Right renal cortex interstitium (tissue), 3 donors: Measurements from ENCODE around the gene FN3K. TPM values are rescaled to one million over a fixed set of nuclear protein-coding genes. Genes with fewer than 3 reads are reported as not detected.

Experiments used
- DNase-seq, 3 donors: peaks; one replicate each; pipeline ENCODE4 v3.0.0-alpha.2; 2013; ENCODE audit warnings: low read depth in 3 of 3, low spot score in 2 of 3
- polyA plus RNA-seq, 3 donors: library from polyadenylated mRNA; unstranded; fragments of 120-200 nt; gene quantifications; one replicate each; pipeline ENCODE4 v1.2.1, GENCODE V29; 2013; ENCODE audit not compliant: insufficient read length in 3 of 3

Gene FN3K
- polyA plus RNA-seq = 10 to 100 TPM; 18.1 to 24.8 (median 24.3) TPM

DNA sequence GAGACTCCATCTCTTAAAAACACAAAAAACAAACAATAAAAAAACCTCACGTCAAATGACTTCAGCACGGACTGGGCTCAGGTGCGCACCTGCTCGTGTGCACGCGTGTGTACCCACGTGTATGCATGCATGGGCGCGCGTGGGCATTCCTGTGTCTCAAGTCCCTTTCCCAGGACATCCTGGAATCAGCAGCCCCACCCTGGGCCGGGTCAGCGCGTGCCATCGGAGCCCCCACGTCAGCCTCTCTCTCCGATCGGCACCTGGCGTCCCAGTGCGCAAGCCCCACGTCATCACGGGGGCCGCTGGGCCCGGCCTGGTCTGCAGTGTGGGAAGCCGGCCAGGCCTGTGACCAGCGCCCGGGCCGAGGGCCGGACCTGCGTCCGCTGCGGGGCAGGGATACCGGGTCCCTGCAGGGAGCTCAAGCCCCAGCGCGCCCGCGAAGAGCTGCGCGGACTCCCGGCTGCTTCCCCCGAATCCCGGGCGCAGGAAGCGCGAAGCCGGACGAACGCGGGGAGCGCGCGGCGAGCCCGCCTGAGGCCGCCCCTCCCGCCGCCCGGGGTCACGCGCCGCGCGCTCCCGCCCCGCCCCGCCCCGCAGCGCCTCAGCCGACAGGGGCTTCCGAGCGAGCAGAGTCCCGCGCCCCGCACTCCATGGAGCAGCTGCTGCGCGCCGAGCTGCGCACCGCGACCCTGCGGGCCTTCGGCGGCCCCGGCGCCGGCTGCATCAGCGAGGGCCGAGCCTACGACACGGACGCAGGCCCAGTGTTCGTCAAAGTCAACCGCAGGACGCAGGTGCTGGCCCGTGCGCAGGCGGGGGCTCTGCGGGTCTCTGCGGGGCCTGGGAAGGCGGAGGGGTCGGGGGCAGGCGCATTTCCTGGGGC lies at the start of gene FN3K:
Gene FN3K (plus strand): TSS at position 629 of the 880 bp plus-strand sequence. CDS start 22 bp downstream, at position 651.
- no peak for DNase-seq

DNA sequence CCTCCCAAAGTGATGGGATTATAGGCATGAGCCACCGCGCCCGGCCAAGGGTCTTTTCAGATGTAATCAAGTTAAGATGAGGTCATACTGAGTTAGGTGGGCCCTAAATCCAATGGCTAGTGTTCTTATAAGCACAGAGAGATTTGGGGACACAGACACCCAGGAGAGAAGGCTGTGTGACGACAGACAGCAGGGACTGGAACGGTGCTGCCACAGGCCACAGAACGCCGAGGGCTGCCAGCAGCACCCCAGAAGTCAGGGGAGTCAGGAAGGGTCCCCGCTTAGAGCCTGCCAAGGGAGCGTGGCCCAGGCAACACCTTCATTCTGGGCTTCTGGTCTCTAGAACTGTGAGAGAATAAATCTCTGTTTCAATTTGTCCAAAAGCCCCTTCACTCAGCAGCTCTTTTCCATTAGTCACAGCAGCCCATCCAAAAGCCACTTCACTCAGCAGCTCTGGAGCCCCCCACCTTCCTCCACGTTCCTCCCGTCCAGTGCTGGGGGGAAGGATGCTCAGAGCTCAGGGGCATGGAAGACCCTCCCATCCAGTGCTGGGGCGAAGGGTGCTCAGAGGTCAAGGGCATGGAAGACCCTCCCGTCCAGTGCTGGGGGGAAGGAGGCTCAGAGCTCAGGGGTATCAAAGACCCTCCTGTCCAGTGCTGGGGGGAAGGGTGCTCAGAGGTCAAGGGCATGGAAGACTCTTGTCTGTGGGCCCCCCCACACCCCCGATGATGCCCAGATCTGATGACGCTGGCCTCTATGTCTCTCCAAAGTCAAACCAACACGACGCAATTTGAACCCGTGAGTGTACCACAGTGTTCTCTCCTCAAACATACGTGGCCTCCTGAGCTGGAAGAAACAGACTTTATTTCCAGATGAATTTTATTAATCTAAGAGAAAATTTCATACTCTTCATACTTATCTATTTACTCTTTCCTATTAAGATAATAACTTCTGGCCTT lies 48.8 kb upstream of the FN3K start:
- no peak for DNase-seq

DNA sequence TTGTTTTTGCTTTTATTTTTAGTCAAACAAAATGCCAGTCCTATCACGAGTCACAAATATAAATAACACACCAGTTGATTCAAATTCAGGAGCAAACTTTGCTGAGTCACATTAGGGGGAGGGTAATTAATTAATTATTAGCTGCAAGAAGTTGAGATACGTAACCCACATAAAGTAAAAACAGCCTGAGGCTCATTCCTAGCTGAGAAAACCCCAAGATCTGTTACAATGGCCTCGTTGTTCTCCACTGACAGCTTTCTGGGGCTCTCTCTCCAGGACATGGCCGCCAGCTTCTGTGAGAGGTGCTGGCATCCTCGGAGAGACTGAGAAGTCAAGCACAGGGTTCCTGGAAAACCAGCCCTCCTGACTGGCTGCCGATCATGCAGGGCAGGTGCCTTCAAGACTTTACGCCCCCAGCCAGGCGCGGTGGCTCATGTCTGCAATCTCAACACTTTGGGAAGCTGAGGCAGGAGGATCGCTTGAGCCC lies 48.0 kb upstream of the FN3K start:
- DNase-seq = no peak

DNA sequence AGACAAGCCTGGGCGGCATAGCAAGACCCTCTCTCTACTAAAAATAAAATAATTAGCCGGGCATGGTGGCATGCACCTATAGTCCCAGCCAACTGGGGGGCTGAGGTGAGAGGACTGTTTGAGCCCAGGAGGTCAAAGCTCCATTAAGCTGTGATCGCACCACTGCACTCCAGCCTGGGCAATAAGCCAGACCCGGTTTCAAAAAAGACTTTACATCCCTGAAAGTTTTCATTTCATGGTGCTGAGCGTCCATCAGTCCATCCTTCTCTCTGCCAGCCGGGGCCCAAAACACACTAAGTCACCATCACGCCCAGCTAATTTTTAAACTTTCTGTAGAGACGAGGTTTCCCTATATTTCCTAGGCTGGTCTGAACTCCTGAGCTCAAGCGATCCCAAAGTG lies 47.5 kb upstream of the FN3K start:
- no peak for DNase-seq

DNA sequence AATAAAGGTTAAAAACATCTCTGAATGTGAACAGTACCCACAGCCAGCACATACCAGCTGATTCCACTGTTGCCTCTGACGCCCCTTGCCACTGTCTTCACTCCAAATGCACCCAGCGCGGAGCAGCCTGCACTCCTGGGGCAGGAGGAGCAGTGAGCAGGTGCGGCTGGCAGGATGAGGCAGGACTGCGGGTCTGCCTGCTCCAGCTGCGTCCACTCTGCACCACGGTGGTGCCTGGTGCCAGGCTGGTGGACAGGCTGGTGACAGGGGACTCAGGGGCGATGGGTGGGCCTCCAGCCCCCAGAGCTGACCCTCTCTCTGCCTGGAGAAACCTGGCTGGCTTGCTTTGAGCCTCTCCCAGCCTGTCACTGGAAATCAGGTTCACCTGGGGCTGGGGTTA lies 46.3 kb upstream of the FN3K start:
- no peak for DNase-seq

DNA sequence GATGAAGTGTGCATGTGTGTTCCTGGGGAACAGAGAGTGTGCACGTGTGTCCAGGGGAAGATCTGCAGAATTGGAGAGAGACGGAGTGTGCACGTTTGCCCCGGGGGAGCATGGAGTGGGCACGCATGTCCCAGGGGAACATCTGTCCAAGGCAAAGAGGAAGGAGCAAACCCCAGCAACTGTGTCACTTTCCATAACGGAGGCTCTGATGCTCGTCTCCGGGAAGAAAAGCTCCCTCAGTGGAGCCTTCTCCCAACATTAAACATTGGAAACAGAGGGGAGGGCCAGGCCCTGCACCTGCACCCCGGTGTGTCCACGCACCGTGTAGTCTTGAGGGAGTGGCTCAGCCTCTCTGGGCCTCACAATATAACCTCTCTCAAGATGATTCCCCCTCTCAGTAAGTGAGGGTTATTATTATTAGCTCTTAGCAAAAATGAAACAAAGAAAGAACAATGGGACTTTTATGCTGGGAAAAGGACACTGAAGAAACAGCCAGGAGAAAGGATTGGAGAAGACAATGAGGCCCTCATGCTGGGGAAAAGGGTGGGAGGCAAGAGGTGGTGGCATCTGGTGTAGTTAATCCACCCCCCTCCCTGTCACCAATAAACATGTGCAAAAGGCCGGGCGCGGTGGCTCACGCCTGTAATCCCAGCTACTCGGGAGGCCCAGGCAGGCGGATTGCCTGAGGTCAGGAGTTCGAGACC lies 44.5 kb upstream of the FN3K start:
- DNase-seq = no peak

DNA sequence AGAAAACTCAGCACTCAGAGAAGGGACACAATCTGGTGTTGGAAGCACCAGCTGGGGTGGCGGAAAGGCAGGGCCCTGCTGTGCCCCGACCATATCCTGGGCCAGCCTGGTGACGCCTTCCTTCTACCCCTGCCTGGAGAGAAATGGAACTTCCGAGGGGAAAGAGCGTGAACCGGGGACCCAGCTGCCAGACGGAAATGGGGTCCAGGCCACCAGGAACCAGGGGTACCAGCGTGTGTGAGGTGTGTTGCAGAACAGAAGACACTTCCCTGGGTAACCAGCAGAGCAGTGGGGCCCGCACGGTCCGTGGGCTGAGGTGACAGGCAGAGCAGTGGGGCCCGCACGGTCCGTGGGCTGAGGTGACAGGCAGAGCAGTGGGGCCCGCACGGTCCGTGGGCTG lies 43.7 kb upstream of the FN3K start:
- no peak for DNase-seq

DNA sequence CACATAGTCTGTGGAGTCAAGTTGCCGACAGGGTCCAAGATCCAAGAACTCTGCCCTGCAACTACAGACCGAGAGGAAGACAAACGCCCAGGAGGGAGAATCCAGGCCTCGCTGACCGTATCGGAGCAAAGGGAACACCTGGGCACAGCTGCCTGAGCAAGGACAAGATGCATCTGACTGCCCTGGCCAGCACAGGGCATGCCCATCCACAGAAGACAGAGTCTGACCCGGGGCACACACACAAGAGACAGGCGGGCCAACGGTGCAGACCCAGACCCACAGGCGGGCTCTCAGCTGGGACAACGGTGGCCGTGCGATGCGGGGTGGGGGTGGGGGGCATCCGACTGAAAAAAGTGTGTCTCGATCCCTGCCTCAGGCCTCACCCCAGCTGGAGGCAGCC lies 43.1 kb upstream of the FN3K start:
- DNase-seq = no peak

DNA sequence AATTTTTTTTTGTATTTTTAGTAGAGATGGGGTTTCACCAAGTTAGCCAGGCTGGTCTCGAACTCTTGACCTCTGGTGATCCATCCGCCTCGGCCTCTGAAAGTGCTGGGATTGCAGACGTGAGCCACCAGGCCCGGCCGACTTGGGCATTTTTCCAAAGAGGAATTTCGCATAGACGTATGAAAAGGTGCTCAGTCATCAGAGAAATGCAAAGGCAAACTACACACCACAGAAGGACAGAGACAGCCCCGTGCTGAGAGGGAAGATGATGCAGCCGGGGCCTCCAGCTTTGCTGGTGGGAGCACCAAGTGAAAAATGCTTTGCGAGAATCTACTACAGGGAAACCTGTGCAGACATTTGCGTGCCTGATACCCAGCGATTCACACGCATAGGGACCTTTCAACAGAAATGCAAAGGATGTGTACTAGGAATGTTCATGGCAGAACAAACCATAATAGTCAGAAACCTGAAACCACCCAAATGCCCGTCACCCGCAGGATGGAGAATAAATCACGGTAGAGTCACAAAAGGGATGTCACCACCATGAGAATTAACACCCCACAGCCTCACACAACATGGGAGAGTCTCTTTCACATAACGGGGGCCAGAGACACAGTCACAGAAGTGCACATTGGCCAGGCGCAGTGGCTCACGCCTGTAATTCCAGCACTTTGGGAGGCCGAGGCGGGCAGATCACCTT lies 42.1 kb upstream of the FN3K start:
- DNase-seq = no peak

DNA sequence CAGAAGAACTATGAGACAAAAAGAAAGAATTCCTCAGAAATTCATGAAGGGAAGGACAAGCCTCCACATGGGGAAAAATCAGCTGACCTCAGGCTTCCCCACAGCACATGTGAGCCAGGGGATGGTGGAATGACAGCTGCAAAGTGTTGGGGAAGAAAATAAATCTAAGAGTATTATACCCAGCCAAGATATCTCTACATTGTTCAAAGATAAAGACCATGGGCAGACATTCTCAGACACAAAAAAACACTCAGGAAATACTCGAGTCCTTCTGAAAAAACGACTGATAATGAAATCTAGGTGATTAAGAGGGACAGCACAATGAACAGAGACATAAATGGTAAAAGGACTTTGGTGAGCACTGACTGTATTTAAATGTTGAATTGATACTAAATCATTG lies 40.8 kb upstream of the FN3K start:
- no peak for DNase-seq

DNA sequence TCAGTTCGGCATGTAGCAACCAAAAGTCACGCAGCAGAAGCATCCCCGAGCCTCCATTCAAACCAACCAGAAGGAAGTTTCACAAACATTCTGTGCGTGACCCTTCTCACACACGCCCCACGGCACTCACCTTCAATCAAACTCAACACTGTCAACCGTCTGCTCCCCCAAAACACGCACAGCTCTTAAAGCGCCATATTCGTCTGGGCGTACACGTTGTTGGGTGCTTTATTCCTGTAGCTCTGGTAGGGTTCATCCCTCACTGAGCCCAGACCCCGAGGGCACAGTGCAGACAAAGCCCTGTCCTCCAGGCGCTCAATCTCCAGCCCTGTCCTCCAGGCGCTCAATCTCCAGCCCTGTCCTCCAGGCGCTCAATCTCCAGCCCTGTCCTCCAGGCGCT lies 39.2 kb upstream of the FN3K start:
- DNase-seq = no peak

DNA sequence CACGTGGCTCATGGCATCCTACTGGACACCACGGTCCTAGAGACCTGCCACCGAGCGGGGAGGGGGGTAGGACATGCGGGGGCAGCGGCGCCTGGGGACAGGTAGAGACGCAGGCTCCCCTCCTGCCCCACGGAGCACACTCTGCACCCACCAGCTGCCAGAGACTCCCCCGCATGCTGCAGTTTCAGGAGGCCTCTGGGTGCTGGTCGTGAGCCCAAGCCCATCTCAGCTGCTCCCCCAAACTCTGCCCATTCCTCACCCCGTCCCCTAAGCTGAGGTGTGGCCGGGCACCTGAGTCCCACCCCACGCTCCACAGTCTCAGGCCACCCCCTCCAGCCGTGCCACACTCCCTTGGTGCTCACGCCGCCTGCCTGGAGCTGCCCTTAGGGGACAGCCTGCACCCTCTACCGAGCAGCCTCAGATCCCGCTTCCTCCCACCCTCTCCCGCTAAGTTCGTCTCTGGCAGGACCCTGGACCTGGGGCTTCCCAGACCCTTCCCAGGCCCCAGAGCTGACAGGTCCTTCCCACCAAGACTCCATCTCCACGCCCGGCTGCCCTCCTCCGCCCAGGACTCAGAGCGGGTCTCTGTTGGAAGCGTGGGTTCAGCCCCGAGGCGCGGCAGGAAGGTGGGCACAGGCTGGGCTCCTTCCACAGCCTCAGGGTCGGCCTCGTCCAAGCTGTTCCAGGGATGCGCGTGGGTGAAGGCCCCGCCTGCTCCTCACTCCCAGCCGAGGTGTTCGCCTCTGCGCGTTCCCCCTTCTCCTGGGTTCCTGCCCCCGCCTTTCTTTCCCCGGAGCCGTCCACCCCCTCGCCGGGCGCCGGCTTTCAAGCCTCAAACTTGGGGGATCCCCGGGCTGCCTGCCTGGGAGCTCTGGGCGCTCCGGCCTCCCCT lies 38.3 kb upstream of the FN3K start:
- no peak for DNase-seq

DNA sequence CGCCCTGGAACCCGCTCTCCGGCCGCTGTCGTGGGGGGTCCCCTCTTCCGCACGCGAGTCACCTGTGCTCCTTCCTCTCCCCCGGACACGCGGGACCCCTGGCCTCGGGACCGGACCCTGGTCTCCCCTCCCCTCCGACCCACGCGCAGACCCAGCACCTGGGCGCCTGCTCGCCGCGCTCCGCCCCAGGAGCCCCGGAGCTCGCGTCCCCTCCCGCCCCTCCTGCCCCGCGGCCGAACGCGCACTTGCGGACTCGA lies 37.7 kb upstream of the FN3K start:
- no peak for DNase-seq

DNA sequence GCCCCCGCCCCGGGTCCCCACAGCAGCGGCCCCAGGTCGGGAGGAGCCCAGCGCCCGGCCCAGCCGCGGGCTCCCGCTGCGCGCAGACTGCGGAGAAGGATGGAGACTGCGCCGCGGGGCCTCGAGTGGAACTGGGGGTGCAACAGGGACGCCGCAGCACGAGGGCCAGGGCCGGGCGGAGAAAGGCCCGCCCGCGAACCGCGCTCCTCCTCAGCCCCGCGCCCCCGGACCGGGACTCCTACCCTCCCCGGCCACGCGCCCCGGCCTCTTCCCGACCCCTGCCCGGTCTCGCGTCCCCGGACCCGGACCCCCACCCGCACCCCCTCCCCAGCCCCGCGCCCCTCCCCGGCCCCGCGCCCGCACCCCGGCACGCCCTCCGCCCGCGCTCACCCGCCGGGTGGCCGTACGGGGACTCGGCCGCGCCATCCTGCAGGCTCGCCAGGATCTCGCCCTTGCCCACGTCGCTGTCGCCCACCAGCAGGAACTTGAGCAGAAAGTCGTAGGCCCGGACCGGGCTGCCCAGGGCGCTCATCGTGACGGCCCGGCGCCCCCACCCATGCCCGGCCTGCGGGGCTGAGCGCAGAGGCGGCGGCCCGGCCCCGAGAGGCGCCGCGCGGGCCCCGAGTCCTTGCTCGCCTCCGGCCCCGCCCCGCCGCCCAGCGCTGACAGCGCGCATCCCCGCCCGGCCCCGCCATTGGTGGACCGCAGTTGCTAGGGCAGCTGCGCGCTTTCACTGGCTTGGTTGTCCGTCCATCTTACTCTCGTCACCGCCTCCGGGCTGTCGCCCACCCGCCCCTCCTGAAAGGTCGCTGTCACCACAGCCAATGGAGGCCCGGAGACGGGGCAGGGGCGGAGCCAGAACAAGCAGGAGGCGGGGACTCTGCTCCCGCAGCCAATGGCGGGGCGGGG lies 37.1 kb upstream of the FN3K start, which contains the start of gene RAB40B:
Gene RAB40B (minus strand): TSS at position 634 of the 909 bp plus-strand sequence. CDS start 102 bp downstream, at position 532.
- peak; percentile 89 to 95 (median 94) for DNase-seq

DNA sequence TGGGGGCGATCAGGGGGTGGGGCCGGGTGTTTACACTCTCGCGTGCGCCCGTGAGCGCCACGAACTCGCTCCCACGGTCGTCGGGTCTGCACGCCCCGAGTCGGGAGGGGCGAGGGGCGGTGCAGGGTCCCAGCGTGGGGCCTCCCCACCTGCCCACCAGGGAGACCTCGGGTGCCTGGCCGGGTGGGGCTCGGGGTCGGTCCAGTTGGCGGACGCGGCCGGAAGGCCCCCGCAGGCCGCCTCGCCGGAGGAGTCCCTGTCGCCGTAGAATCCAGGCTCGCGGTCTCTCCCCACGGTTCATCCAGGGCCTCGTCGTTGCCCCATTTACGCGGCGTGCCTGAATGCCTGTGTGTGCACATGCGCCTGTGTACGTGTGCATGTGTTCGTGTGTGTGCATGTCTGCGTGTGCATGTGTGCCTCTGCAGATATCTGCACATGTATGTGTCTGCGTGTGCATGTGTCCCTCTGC lies 36.4 kb upstream of the FN3K start:
- DNase-seq = no peak

DNA sequence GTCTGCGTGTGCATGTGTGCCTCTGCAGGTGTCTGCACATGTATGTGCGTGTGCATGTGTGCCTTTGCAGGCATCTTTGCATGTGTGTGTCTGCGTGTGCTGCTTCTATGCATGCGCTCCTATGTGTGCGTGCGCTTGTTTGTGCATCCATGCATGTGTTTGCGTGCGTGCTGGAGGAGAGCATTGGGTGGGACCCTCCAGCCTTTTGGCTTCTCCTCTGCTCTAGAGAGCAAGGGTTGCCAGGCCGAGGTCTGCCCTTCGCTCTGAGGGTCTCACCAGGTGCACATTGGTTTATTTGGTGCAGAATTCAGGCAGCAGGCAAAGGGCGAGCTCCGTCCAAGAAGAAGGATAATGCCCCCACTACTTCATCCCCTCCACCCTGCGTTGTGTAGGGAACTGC lies 35.9 kb upstream of the FN3K start:
- no peak for DNase-seq

DNA sequence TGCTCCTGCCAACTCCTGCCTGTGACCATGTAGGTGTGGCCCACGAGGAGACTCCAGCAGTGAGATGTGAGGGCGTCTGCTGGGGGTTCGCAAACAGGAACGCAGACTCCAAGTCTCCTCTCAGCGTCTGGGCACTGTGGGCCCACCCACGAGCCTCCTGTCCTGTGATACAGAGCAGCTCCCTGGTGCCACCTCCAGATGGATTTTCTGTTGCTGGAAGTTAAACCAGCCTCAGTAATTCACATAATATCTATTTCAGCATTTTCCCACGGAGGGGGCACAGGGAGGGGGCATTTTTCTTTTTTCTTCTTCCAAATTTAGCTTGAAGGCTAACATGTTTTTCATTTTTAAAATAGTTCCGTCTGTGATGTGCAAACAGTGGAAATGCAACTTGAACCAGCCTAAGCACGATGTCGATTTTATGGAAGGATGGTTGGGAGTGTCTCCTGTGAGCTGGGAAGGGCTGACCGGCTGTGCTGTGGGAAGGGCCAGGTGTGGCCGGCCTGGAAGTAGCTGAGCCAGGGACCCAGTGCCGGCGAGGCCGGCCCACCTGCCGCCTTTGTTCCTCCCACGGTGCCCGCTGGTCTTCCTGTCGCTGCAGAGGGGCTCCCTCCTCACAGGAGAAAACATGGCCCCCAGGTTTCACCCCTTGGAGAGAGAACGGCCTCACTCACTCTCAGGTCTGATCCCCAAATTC lies 33.0 kb upstream of the FN3K start:
- DNase-seq = no peak
